Prostate gland (tissue), 2 donors: ENCODE results near the gene TMEM235. TPM values are rescaled to one million over a fixed set of nuclear protein-coding genes. Genes with fewer than 3 reads are reported as not detected.

Source experiments
- DNase-seq: peaks from one replicate; pipeline ENCODE4 v3.0.0-alpha.2; 2019; ENCODE audit warnings: low spot score
- H3K27ac ChIP-seq, 2 donors: fragments of 200-600 bp; sonication (generic); 2 replicates each; pipeline ENCODE4 v1.5.1; 2017 to 2019
- H3K27me3 ChIP-seq: fragments of 200-600 bp; sonication (generic); replicated peaks from 2 replicates; pipeline ENCODE4 v1.5.1; 2019; ENCODE audit not compliant: insufficient read depth
- H3K36me3 ChIP-seq, 2 donors: fragments of 200-600 bp; sonication (generic); 1 replicate in 1 of 2; 2 replicates in 1 of 2; pipeline versions ENCODE4 v1.5.1 to v1.8.1; 2017 to 2019
- H3K4me1 ChIP-seq: fragments of 200-600 bp; sonication (generic); replicated peaks from 2 replicates; pipeline ENCODE4 v1.5.1; 2019
- H3K4me3 ChIP-seq, 2 donors: fragments of 200-600 bp; sonication (generic); 2 replicates each; pipeline ENCODE4 v1.5.1; 2017 to 2019
- H3K9me3 ChIP-seq: fragments of 200-600 bp; sonication (generic); 2 replicates; pipeline ENCODE4 v1.5.1; 2017
- POLR2A ChIP-seq: fragments of 450-650 bp; IDR thresholded peaks from one replicate; pipeline ENCODE4 v1.6.1; 2016; ENCODE audit warnings: antibody characterized with exemption, mild to moderate bottlenecking
- POLR2AphosphoS5 ChIP-seq: sonication (generic); formaldehyde crosslinking; IDR thresholded peaks from one replicate; pipeline ENCODE4 v1.6.1; 2017; ENCODE audit warnings: antibody characterized with exemption
- WGBS: methylation state at CpG from one replicate; pipeline ENCODE4 v1.1.5; 2018; 5-methylcytosine and 5-hydroxymethylcytosine counted together
- intact Hi-C: fragments of 100-400 bp; cut with DNase I; formaldehyde crosslinking; loops from one replicate; pipeline ENCODE4 v1.14.2; 2022
- total RNA-seq, 2 donors: library from RNA; depleted of rRNA; stranded (reverse); fragments of >200 nt; gene quantifications; one replicate each; pipeline ENCODE4 v1.1.0, GENCODE V29; 2016
- TF ChIP-seq, protein P1 (sequence below), 4 experiments: fragments of 200-600 bp in 2 of 4; fragments of 450-650 bp in 2 of 4; sonication (generic) in 2 of 4; IDR thresholded peaks; 1 replicate in 3 of 4; 2 replicates in 1 of 4; pipeline ENCODE4 v1.5.1; 2016 to 2019; ENCODE audit warnings: antibody characterized with exemption in 4 of 4, mild to moderate bottlenecking in 2 of 4, moderate library complexity in 2 of 4

The TMEM235 gene
- total RNA-seq, 2 donors from 2014 or later: not detected

DNA sequence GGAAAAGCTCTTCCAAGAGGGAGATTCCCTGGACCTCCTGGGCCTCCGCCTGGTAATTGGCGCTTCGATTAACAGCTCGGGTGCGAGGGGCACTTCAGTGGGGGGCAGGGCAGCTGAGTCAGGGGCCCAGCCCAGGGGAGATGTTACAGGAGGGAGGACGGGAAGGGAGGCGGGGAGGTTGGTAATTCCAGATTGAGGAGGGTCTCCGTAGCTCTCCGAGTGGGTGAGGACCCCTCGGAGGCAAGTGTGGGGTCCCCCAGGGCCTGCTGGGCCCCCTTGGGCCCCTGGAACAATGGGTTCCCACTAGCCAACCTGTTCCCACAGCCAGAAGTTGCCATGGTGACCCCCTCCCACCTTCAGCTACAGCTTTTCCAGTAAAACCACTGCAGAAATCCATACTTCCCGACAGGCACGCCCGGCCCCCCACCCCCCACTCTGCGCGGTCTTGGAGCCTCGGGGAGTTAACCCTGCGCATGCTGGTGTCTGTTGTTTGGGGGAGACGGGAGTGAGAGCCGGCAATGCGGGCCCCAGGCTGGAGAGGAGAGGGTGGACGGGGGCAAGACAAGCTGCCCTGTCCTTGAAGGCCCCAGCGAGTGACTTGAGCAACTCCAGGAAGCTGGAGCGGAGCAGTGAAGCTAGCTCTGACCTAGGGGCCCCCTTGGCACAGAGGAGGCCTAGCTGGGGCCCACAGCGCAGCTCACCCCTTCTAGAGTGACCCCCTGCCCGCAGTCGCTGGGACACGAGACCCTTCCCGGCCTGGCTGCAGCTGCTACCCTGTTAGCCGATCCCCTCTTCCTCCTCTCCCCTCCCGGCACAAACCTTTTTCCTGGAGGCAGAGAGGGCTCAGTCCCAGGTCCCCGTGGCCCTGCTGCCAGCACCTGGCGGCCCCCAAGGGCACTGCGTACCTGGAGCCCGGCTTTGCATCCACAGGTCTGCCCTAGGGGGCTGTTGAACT, 37.8 kb downstream of the TMEM235 start:
- Histone ChIP-seq H3K9me3 (no peaks in the 10 kb centered on the region), H3K36me3 (no peaks in the 10 kb centered on the region), H3K27me3 (no peaks in the 10 kb centered on the region), H3K4me1 (no peaks in the 10 kb centered on the region), H3K4me3 (no peak overlapping the region), H3K27ac (no peak overlapping the region)
- WGBS: 49% methylated on average over 34 of the region's 34 CpGs
- no peak for DNase-seq
- intact Hi-C loops: no loop called here
- TF ChIP-seq POLR2AphosphoS5 (no peak), POLR2A (no peak)
- TF ChIP-seq, protein P1, sequence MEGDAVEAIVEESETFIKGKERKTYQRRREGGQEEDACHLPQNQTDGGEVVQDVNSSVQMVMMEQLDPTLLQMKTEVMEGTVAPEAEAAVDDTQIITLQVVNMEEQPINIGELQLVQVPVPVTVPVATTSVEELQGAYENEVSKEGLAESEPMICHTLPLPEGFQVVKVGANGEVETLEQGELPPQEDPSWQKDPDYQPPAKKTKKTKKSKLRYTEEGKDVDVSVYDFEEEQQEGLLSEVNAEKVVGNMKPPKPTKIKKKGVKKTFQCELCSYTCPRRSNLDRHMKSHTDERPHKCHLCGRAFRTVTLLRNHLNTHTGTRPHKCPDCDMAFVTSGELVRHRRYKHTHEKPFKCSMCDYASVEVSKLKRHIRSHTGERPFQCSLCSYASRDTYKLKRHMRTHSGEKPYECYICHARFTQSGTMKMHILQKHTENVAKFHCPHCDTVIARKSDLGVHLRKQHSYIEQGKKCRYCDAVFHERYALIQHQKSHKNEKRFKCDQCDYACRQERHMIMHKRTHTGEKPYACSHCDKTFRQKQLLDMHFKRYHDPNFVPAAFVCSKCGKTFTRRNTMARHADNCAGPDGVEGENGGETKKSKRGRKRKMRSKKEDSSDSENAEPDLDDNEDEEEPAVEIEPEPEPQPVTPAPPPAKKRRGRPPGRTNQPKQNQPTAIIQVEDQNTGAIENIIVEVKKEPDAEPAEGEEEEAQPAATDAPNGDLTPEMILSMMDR (IDR thresholded peaks at IDR 0.05): no peak

- TF ChIP-seq POLR2AphosphoS5 (no peak), POLR2A (no peak)
- TF ChIP-seq, protein P1 (IDR thresholded peaks at IDR 0.05): no peak
- intact Hi-C loops: no loop called here
- Histone ChIP-seq H3K36me3 (no peaks in the 10 kb centered on the region), H3K9me3 (no peaks in the 10 kb centered on the region), H3K27me3 (no peaks in the 10 kb centered on the region), H3K27ac (no peak overlapping the region), H3K4me3 (no peak overlapping the region), H3K4me1 (no peaks in the 10 kb centered on the region)
- 95% methylated on average over 8 of the region's 8 CpGs for WGBS
- no peak for DNase-seq
Observed at GRCh38 chr17:78269955-78270381, 38.5 kb downstream of the TMEM235 start.

GRCh38 chr17:78271419-78272170, 40.2 kb downstream of the TMEM235 start:
- H3K9me3 ChIP-seq: no peaks in the 10 kb centered on the region
- no peaks in the 10 kb centered on the region for H3K36me3 ChIP-seq
- 75% methylated on average over 12 of the region's 12 CpGs for WGBS
- H3K4me3 ChIP-seq: no peak overlapping the region
- H3K27ac ChIP-seq: no peak overlapping the region
- intact Hi-C loops: no loop called here
- no peak for DNase-seq
- H3K27me3 ChIP-seq: no peaks in the 10 kb centered on the region
- no peaks in the 10 kb centered on the region for H3K4me1 ChIP-seq
- TF ChIP-seq POLR2A (no peak), POLR2AphosphoS5 (no peak)
- TF ChIP-seq, protein P1 (IDR thresholded peaks at IDR 0.05): no peak

DNA sequence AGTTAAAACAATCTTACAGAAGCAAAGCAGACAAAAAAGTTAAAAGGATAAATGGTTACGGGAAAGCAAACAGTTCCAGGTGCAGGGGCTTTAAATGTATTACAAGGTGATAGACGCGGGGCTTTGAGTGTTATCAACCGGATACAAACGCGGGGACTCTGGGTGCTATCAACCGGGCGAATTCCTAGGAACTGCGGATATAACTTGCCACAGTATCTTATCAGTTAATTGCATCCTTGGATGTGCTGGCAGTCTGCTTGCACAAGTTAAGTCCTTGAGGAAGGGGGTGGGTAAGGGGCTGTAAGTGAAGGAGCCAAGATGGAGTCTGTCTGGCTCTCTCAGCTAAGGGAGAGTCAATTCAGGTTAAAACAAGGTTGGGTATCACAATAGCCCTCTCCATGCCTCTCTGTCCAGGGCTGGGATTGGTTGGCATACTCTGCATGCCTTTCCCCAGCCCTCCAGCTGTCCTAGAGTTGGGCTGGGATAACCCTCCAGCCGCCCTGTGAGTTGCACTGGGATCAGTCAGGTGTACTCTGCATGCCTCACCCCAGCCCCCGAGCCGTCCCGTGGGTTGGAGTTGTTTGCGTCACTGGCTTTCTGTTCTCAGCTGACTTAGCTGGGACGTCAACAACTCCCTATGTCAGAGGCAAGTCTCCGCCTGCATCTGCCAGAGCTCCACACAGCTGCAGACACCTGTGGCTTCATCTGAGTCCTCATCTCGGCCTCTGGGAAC, 40.9 kb downstream of the TMEM235 start:
- Histone ChIP-seq H3K9me3 (no peaks in the 10 kb centered on the region), H3K4me1 (no peaks in the 10 kb centered on the region), H3K27me3 (no peaks in the 10 kb centered on the region), H3K4me3 (peak overlapping the region in 1 of 2 donors; percentile 5), H3K27ac (peak overlapping the region; percentile 41 to 66), H3K36me3 (no peaks in the 10 kb centered on the region)
- intact Hi-C loops: no loop called here
- WGBS: 24% methylated on average over 17 of the region's 17 CpGs
- TF ChIP-seq, protein P1 (IDR thresholded peaks at IDR 0.05): no peak
- peak; percentile 90 for TF ChIP-seq POLR2AphosphoS5
- peak; percentile 59 for TF ChIP-seq POLR2A
- peak; percentile 77 for DNase-seq
